Stimulated activated CD4-positive, alpha-beta T cell treated with anti-CD3 and anti-CD28 coated beads, TNF-alpha, amount 100 ng/mL, for 24 hours (primary cell): Measurements from ENCODE around the gene IFT122.
"Not testable (repeated sequence)": the region's sequence is repeated elsewhere in the genome, so short reads cannot be mapped to it uniquely, and the experiment has no call there.

ENCODE experiments used
- DNase-seq, 3 experiments: peaks; one replicate each; pipeline ENCODE4 v3.0.0-alpha.2; 2020; ENCODE audit warnings: low read depth in 3 of 3

The IFT122 gene

GRCh38 chr3:129534428-129535027 is 94.5 kb downstream of the IFT122 start:
- DNase-seq, result no peak

GRCh38 chr3:129535075-129535474 is 95.1 kb downstream of the IFT122 start:
- DNase-seq, result no peak

- no peak for DNase-seq
These were observed 96.3 kb downstream of the IFT122 start for GRCh38 chr3:129536374-129536667.

- DNase-seq, result no peak
These were observed 96.8 kb downstream of the IFT122 start for GRCh38 chr3:129536804-129537203.

GRCh38 chr3:129539206-129539605 is 99.2 kb downstream of the IFT122 start:
- no peak for DNase-seq

GRCh38 chr3:129540776-129541516 is 100.9 kb downstream of the IFT122 start:
- DNase-seq, result no peak

GRCh38 chr3:129542747-129543146 is 102.7 kb downstream of the IFT122 start:
- no peak for DNase-seq

- DNase-seq, result no peak
These were observed 103.2 kb downstream of the IFT122 start, which contains the start of gene H1-8 for GRCh38 chr3:129543156-129543790. H1-8 (plus strand) TSS chr3:129543175; CDS start chr3:129543219, 44 bp downstream.

- DNase-seq, result no peak
These were observed 104.0 kb downstream of the IFT122 start for GRCh38 chr3:129543999-129544398.

- DNase-seq, result not testable (repeated sequence)
These were observed 105.9 kb downstream of the IFT122 start for GRCh38 chr3:129545951-129546350.

GRCh38 chr3:129547241-129547640 is 107.2 kb downstream of the IFT122 start:
- DNase-seq, result no peak

GRCh38 chr3:129548104-129548965 is 108.3 kb downstream of the IFT122 start:
- DNase-seq, result no peak

- DNase-seq, result no peak
These were observed 109.2 kb downstream of the IFT122 start for GRCh38 chr3:129549006-129549800.

- DNase-seq, result no peak
These were observed 109.8 kb downstream of the IFT122 start for GRCh38 chr3:129549805-129550204.

GRCh38 chr3:129552287-129553050 is 112.4 kb downstream of the IFT122 start:
- no peak for DNase-seq

GRCh38 chr3:129553171-129553570 is 113.1 kb downstream of the IFT122 start:
- no peak for DNase-seq

GRCh38 chr3:129553719-129554118 is 113.7 kb downstream of the IFT122 start:
- no peak for DNase-seq

GRCh38 chr3:129554356-129555152 is 114.5 kb downstream of the IFT122 start:
- DNase-seq, result no peak

GRCh38 chr3:129555153-129555550 is 115.1 kb downstream of the IFT122 start:
- no peak for DNase-seq
